ENCODE data around the gene MATR3.
"Not testable (repeated sequence)": the region's sequence is repeated elsewhere in the genome, so short reads cannot be mapped to it uniquely, and the experiment has no call there.

Gene MATR3

GRCh38 chr5:139354186-139354585 is 60.6 kb downstream of the MATR3 start:
- Histone ChIP-seq H3K27ac (no peak overlapping the region), H3K9me3 (ENCODE audit: low read depth, low read length) (no peaks in the 10 kb centered on the region), H3K9ac (ENCODE audit: insufficient read length) (no peak overlapping the region), H3K36me3 (ENCODE audit: insufficient read depth, low read length) (peaks cover 62% of the 10 kb centered on the region), H3K4me3 (no peak overlapping the region)
- no peak for DNase-seq (ENCODE audit: low read depth, low spot score)
- TF ChIP-seq EZH2 (IDR thresholded peaks at IDR 0.05) (no peak), POLR2AphosphoS5 (IDR thresholded peaks at IDR 0.05; ENCODE audit: borderline replicate concordance, low read depth, low read length) (no peak), FOXP2 (optimal IDR thresholded peaks at IDR 0.05; ENCODE audit: control extremely low read depth, extremely low read length, insufficient read depth) (no peak)

DNA sequence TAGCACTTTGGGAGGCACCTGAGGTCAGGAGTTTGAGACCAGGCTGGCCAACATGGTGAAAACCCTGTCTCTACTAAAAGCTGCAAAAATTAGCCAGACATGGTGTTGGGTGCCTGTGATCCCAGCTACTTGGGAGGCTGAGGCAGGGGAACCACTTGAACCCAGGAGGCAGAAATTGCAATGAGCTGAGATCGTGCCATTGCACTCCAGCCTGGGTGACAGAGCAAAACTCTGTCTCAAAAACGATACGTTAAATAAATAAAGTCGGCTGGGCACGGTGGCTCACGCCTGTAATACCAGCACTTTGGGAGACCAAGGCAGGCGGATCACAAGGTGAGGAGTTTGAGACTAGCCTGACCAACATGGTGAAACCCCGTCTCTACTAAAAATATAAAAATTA is 62.4 kb downstream of the MATR3 start:
- DNase-seq (ENCODE audit: low read depth, low spot score); H3K27ac ChIP-seq: not testable (repeated sequence)
- peaks cover 60% of the 10 kb centered on the region for H3K36me3 ChIP-seq (ENCODE audit: insufficient read depth, low read length)

GRCh38 chr5:139358064-139358463 is 64.5 kb downstream of the MATR3 start:
- Histone ChIP-seq H3K9ac (ENCODE audit: insufficient read length) (no peak overlapping the region), H3K4me3 (no peak overlapping the region), H3K27ac (no peak overlapping the region), H3K9me3 (ENCODE audit: low read depth, low read length) (no peaks in the 10 kb centered on the region), H3K36me3 (ENCODE audit: insufficient read depth, low read length) (peaks cover 42% of the 10 kb centered on the region)
- TF ChIP-seq FOXP2 (optimal IDR thresholded peaks at IDR 0.05; ENCODE audit: control extremely low read depth, extremely low read length, insufficient read depth) (no peak), POLR2AphosphoS5 (IDR thresholded peaks at IDR 0.05; ENCODE audit: borderline replicate concordance, low read depth, low read length) (no peak), EZH2 (IDR thresholded peaks at IDR 0.05) (no peak)
- no peak for DNase-seq (ENCODE audit: low read depth, low spot score)

More for the DNA sequence above, 62.4 kb downstream of the MATR3 start:
- H3K9me3 ChIP-seq (ENCODE audit: low read depth, low read length); H3K4me3 ChIP-seq; H3K9ac ChIP-seq (ENCODE audit: insufficient read length): not testable (repeated sequence)

DNA sequence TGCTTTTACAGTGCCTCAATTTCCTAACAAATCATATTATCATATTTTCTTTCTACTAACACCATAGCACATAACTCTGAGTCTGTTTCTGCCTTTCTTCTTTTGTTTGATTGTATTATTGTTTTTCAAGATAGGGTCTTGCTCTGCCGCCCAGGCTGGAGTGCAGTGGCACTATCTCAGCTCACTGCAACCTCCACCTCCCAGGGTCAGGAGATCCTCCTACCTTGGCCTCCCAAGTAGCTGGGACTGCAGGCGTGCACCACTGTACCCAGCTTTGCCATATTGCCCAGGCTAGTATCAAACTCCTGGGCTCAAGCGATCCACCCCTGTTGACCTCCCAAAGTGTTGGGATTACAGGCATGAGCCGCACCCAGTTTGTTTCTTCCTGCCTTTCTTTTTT is 66.8 kb downstream of the MATR3 start:
- no peak for DNase-seq (ENCODE audit: low read depth, low spot score)
- Histone ChIP-seq H3K4me3 (no peak overlapping the region), H3K9ac (ENCODE audit: insufficient read length) (no peak overlapping the region), H3K27ac (no peak overlapping the region), H3K9me3 (ENCODE audit: low read depth, low read length) (no peaks in the 10 kb centered on the region), H3K36me3 (ENCODE audit: insufficient read depth, low read length) (peaks cover 44% of the 10 kb centered on the region)
- TF ChIP-seq POLR2AphosphoS5 (IDR thresholded peaks at IDR 0.05; ENCODE audit: borderline replicate concordance, low read depth, low read length) (no peak), EZH2 (IDR thresholded peaks at IDR 0.05) (no peak), FOXP2 (optimal IDR thresholded peaks at IDR 0.05; ENCODE audit: control extremely low read depth, extremely low read length, insufficient read depth) (no peak)

GRCh38 chr5:139361835-139362429 is 68.4 kb downstream of the MATR3 start:
- DNase-seq (ENCODE audit: low read depth, low spot score), result no peak
- Histone ChIP-seq H3K4me3 (no peak overlapping the region), H3K9me3 (ENCODE audit: low read depth, low read length) (no peaks in the 10 kb centered on the region), H3K36me3 (ENCODE audit: insufficient read depth, low read length) (peaks cover 58% of the 10 kb centered on the region), H3K9ac (ENCODE audit: insufficient read length) (no peak overlapping the region), H3K27ac (no peak overlapping the region)
- TF ChIP-seq POLR2AphosphoS5 (IDR thresholded peaks at IDR 0.05; ENCODE audit: borderline replicate concordance, low read depth, low read length) (no peak), EZH2 (IDR thresholded peaks at IDR 0.05) (no peak), FOXP2 (optimal IDR thresholded peaks at IDR 0.05; ENCODE audit: control extremely low read depth, extremely low read length, insufficient read depth) (no peak)

DNA sequence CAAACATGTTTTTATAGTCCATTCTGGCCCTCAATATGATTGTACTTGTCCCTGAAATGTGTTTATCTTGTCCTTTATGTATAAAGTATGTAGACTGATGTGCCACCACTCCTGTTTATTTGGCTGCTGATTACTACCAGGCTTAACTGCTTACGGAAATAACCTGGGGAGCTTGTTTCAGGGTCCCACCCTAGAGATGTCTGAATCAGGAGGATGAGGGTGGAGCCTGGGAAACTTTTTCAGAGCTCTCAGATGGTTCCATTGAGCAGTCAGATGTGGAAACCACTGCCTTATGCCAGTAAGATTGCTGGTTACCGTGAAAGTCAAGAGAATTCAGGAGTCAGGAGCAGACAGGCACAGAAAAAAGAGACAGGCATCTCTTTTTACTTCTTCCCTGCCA is 70.4 kb downstream of the MATR3 start:
- Histone ChIP-seq H3K4me3 (no peak overlapping the region), H3K9ac (ENCODE audit: insufficient read length) (no peak overlapping the region), H3K27ac (no peak overlapping the region), H3K36me3 (ENCODE audit: insufficient read depth, low read length) (peaks cover 54% of the 10 kb centered on the region), H3K9me3 (ENCODE audit: low read depth, low read length) (no peaks in the 10 kb centered on the region)
- TF ChIP-seq POLR2AphosphoS5 (IDR thresholded peaks at IDR 0.05; ENCODE audit: borderline replicate concordance, low read depth, low read length) (no peak), EZH2 (IDR thresholded peaks at IDR 0.05) (no peak), FOXP2 (optimal IDR thresholded peaks at IDR 0.05; ENCODE audit: control extremely low read depth, extremely low read length, insufficient read depth) (no peak)
- no peak for DNase-seq (ENCODE audit: low read depth, low spot score)

GRCh38 chr5:139364466-139364865 is 70.9 kb downstream of the MATR3 start:
- H3K36me3 ChIP-seq (ENCODE audit: insufficient read depth, low read length), result peaks cover 57% of the 10 kb centered on the region
- TF ChIP-seq POLR2AphosphoS5 (IDR thresholded peaks at IDR 0.05; ENCODE audit: borderline replicate concordance, low read depth, low read length) (no peak), FOXP2 (optimal IDR thresholded peaks at IDR 0.05; ENCODE audit: control extremely low read depth, extremely low read length, insufficient read depth) (no peak), EZH2 (IDR thresholded peaks at IDR 0.05) (no peak)

DNA sequence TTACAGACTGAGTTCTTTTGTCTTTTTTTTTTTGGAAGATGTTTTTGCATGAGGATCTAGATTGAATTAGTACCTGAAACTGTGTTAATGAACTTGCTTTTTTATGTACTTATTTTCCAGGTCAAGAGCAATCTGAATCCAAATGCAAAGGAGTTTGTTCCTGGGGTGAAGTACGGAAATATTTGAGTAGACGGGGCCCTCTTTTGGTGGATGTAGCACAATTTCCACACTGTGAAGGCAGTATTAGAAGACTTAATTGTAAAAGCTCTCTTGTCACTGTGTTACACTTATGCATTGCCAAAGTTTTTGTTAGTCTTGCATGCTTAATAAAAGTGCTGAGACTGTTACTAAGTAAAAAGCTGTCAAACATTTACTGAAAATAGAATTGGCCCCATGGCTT is 75.1 kb downstream of the MATR3 start:
- peaks cover 66% of the 10 kb centered on the region for H3K36me3 ChIP-seq (ENCODE audit: insufficient read depth, low read length)

More at GRCh38 chr5:139364466-139364865, 70.9 kb downstream of the MATR3 start:
- Histone ChIP-seq H3K9me3 (ENCODE audit: low read depth, low read length) (no peaks in the 10 kb centered on the region), H3K27ac (no peak overlapping the region), H3K9ac (ENCODE audit: insufficient read length) (no peak overlapping the region), H3K4me3 (no peak overlapping the region)
- DNase-seq (ENCODE audit: low read depth, low spot score), result no peak

DNA sequence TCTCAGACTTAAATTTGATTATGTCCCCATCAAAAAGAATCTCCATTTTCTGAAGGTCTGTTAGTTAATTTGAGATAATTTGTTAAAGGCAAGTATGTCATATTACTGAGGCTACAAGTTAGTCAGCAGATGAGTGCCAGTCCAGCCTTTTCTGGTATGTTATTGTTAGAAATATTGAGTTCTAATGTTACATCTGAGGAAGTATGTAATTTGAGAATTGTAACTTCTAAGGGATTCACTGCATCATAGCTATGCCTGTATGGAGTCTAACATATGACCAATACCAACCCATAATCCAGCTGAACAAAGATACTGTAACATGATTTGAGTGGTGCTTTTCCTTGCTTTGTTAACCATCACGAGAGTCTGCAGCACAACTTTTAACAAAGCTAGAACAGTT is 75.6 kb downstream of the MATR3 start:
- Histone ChIP-seq H3K4me3 (no peak overlapping the region), H3K9me3 (ENCODE audit: low read depth, low read length) (no peaks in the 10 kb centered on the region), H3K36me3 (ENCODE audit: insufficient read depth, low read length) (peaks cover 60% of the 10 kb centered on the region), H3K9ac (ENCODE audit: insufficient read length) (no peak overlapping the region), H3K27ac (no peak overlapping the region)
- no peak for TF ChIP-seq EZH2 (IDR thresholded peaks at IDR 0.05)
- no peak for TF ChIP-seq POLR2AphosphoS5 (IDR thresholded peaks at IDR 0.05; ENCODE audit: borderline replicate concordance, low read depth, low read length)
- no peak for TF ChIP-seq FOXP2 (optimal IDR thresholded peaks at IDR 0.05; ENCODE audit: control extremely low read depth, extremely low read length, insufficient read depth)
- DNase-seq (ENCODE audit: low read depth, low spot score), result no peak

More for the DNA sequence above, 75.1 kb downstream of the MATR3 start:
- Histone ChIP-seq H3K9ac (ENCODE audit: insufficient read length) (no peak overlapping the region), H3K9me3 (ENCODE audit: low read depth, low read length) (no peaks in the 10 kb centered on the region), H3K4me3 (no peak overlapping the region), H3K27ac (no peak overlapping the region)
- no peak for TF ChIP-seq POLR2AphosphoS5 (IDR thresholded peaks at IDR 0.05; ENCODE audit: borderline replicate concordance, low read depth, low read length)
- no peak for TF ChIP-seq FOXP2 (optimal IDR thresholded peaks at IDR 0.05; ENCODE audit: control extremely low read depth, extremely low read length, insufficient read depth)
- TF ChIP-seq EZH2 (IDR thresholded peaks at IDR 0.05), result no peak
- DNase-seq (ENCODE audit: low read depth, low spot score), result no peak

Data from SK-N-MC (cell line).